T-helper 9 cell (primary cell): Measurements from ENCODE around the gene WBP1.
"Not testable (repeated sequence)": the region's sequence is repeated elsewhere in the genome, so short reads cannot be mapped to it uniquely, and the experiment has no call there.

Experiments used
- DNase-seq: peaks from one replicate; pipeline ENCODE4 v3.0.0-alpha.2; 2020

Gene WBP1

DNA sequence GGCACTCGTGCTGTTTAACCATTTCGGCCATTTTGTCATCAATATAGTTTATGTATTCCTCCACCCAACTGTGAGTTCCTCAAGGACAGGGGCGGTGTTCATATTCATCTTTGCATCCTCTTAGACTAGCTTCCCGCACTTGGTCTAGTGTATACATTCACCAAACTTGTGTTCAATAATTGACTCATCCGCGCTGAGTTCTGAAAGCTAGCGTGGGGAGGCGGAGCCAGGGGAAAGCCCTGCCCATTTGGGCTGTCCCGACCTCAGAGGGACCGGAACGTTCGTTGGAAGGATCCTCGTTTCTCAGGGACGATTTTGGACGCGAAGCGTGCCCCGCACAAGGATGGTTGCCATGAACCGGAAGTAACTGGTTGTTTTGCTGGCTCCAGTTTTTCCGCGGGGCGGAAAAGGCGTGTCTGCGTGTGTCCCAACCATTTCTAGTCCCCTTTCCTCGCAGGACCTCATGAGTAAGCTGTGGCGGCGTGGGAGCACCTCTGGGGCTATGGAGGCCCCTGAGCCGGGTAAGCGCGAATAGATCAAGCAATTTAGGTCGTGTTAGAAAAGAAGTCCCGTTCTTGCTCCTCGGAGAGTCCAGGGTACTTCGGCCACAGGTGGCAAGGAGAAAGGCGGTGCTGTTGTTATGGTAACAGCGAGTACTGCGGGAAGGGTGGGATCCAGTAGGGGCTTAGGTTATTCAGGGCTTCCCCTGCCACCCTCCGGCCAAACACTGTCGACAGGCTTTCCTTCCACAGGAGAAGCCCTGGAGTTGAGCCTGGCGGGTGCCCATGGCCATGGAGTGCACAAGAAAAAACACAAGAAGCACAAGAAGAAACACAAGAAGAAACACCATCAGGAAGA, 3.4 kb upstream of the WBP1 start, which contains the start of gene INO80B:
Gene INO80B (plus strand): TSS at position 434 of the 858 bp plus-strand sequence. CDS start 30 bp downstream, at position 464.
- peak; percentile 92 for DNase-seq

DNA sequence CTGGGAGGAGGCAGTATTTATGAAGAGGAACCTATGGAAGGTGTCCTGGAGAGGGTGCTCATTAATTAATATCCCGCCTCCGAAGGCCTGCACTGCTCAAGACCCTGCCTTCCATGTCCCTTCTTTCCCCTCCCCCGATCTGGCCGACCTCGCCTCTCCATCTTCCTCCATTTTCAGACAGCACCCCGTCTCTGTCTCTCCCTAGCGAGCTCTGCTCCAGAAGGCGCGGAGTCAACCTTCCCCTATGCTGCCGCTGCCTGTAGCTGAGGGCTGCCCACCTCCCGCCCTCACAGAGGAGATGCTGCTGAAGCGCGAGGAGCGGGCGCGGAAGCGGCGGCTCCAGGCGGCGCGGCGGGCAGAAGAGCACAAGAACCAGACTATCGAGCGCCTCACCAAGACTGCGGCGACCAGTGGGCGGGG, 1.1 kb upstream of the WBP1 start:
- DNase-seq = no peak

DNA sequence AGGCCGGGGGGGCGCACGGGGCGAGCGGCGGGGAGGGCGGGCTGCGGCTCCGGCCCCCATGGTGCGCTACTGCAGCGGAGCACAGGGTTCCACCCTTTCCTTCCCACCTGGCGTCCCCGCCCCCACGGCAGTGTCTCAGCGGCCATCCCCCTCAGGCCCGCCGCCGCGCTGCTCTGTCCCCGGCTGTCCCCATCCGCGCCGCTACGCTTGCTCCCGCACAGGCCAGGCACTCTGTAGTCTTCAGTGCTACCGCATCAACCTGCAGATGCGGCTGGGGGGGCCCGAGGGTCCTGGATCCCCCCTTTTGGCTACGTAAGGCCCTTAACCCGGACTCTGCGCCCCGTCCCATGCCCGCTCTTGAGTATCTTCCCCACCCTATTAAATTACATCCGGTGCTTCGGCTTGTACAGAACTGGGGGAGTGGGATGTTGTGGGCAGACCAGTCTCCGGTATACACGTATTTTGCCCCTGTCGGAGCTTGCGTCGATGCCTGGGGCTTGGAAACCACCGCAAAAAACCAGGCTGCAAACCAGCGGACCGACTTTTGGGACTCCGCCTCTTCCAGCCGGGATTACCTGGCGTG, 598 bp upstream of the WBP1 start:
- peak; percentile 72 for DNase-seq

DNA sequence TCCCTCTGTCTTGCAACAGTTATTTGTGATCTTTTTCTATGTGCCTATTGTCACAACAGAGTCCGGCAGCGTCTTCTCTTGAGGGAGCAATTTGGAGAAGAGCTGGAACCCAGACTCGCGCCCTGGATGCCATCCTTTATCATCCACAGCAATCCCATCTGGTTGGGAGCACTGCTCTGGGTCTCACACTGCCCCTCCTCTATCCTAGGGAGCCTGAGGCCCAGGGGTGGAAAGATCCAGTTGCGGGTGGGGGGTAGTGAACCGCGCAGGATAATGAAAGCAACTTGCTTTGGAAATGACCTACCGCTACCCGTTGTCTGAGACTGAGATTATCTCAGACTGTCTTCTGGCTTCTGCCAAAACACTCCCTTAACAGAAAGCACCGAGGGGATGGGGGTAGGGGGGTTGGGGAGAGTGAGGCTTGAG, 713 bp downstream of the WBP1 start:
- no peak for DNase-seq

DNA sequence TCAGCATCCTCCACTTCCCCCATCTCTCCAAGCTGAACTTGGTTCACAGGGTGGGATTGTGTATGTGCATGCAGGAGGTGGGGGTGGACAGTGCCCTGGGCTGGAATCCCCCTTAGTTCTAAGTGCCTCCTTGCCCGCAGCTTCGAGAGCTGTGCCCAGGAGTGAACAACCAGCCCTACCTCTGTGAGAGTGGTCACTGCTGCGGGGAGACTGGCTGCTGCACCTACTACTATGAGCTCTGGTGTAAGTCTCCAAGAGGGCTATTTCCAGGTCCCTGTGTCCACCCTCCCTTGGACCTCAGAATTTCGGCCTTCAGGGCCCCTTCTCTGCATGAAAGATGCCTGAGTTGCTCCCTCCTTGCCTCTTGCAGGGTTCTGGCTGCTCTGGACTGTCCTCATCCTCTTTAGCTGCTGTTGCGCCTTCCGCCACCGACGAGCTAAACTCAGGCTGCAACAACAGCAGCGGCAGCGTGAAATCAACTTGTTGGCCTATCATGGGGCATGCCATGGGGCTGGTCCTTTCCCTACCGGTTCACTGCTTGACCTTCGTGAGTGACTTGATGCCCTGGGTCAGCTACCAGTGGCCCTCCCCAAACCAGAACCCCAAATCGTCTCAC, 1.4 kb downstream of the WBP1 start:
- DNase-seq = not testable (repeated sequence)

DNA sequence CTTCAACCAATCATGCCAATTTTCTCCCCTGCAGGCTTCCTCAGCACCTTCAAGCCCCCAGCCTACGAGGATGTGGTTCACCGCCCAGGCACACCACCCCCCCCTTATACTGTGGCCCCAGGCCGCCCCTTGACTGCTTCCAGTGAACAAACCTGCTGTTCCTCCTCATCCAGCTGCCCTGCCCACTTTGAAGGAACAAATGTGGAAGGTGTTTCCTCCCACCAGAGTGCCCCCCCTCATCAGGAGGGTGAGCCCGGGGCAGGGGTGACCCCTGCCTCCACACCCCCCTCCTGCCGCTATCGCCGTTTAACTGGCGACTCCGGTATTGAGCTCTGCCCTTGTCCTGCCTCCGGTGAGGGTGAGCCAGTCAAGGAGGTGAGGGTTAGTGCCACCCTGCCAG, 1.9 kb downstream of the WBP1 start:
- not testable (repeated sequence) for DNase-seq

DNA sequence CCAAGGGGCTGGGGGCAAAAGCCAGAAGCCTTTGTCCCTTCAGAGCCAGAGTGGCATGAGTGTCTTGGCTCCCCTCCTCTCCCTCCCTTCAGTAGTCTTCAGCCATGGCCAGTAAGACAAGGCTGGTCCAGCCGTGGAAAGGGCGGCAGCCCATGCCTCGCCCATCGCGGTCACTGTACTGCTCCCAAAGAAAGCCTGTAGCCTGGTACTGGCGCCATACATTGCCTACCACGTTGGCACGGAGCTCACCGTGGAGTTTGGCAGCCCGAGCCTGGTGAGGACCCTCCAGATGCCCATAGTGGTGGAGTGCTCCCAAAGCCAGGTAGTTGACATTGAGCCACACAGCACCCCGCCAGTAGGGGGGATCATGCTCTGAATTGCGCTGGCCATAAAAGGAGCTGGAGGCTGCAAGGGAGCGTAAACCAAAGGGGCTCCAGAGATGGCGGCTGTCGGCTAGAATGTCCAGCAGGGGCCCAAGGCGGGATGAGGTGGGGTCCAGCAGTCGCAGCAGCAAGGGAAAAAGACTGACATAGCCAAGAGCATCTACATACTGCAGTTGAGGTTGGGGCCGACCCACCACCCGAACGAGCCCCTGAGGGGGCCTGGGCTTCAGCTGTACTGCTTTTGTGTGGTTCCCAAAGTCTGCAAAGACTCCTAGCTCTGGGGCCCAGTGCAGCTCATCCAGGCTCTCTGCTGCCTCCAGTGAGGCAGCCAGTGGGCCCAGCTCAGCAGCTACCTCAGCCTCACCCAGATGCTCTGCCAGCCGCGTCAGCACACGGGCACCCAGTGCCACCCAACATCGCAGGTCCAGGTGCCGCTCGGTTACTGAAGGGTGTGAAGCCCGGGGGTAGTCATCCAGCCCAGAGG, 3.2 kb downstream of the WBP1 start:
- no peak for DNase-seq

DNA sequence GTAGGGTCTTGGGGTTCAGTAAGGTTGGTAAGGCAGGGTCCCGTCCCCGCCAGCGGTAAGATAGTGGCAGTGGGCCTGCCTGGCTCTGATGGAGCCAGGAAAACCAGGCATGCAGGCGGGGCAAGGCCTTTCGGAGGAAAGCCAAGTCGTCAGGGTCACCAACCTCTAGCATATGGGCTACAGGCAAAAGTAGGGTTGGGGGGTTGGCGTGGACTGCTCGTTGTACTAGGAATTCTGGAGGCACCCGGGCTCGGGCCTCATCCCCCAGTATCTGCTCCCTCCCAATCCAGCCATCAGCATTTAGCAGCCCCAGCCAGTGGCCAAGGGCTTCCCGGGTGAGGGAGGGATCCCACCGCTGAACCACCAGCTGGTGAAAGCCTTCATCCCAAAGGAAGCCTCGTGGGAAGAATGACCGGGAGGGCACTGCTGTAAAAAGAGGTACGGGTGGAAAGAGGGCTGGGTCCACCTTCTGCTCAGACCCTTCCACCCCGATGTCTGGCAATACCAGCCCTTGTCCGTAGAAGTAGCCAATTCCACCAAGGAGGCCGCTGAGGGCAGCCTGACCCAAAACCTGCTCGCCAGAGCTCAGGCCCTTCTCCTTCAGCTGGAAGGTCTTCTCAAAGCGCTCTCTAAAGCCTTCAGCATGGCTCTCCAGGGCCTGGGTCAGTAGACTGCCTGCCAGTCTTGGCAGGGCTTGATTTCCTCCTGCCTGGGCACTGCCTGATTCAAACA, 4.0 kb downstream of the WBP1 start:
- DNase-seq = no peak

DNA sequence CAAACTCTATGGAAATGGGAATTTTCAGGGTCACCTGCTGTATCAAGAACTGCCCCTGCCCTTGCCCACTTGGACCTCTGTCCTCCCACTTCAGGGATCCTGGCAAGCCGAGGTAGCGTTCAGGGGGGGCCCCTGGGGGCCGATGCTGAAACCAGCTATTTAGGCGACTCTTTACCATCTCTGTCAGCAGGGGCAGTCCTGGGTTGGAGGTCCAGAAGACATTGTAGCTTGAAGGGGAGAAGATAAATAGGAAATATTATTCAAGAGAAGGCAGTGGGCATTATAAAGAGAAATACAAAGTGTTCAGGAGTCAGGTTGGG, 4.5 kb downstream of the WBP1 start:
- DNase-seq = no peak

DNA sequence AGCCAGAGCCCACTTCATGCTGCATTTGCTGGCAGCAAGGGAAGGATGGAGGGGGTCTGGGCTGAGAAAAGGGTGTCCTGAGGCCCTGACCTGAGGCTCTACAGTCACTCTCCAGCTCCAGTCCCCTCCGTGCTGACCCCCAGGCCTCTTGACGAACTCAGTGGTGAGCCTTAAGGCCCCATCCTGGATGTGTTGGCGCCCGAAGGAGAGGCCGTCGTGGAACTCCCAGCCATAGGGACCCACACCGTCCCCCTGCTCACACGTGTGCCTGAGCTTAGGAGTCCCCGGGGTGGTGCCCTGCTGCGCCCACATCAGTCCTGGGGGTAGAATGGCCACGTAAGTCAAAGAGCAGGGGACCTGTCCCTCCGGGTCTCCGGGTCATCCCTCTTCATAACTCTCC, 6.2 kb downstream of the WBP1 start:
- no peak for DNase-seq

DNA sequence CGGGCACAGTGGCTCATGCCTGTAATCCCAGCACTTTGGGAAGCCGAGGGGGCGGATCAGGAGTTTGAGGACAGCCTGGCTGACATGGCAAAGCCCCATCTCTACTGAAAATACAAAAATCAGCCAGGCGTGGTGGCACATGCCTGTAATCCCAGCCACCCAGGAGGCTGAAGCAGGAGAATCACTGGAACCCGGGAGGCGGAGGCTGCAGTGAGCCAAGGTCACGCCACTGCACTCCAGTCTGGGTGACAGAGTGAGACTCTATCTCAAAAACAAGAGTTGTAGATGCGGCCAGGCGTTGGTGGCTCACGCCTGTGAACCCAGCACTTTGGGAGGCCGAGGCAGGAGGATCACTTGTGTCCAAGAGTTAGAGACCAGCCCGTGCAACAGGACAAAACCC, 12.5 kb downstream of the WBP1 start:
- DNase-seq = not testable (repeated sequence)

DNA sequence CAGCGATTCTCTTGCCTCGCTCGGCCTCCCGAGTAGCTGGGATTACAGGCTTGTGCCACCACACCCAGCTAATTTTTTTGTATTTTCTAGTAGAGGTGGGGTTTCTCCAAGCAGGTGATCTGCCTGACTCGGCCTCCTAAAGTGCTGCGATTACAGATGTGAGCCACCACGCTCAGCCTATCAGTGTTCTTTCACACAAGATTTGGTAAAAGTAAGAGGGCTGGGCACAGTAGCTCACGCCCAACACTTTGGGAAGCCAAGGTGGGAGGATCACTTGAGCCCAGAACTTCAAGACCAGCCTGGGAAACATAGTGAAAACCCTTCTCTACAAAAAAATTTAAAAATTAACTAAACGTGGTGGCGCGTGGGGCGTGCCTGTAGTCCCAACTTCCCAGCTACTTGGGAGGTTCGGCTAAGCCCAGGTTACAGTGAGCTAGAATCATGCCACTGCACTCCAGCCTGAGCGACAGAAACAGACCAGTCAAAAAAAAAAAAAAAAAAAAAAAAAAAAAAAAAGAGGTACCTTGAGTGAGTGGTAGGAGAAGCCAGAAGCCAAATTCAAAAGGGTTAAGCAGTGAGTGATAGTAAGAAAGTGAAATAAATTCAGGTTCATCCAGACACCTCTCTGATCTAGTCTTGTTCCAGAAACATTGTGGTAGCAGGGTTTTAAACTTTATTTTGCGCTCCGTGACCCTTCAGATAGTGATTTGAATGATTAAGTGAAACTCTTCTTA, 13.3 kb downstream of the WBP1 start:
- no peak for DNase-seq

DNA sequence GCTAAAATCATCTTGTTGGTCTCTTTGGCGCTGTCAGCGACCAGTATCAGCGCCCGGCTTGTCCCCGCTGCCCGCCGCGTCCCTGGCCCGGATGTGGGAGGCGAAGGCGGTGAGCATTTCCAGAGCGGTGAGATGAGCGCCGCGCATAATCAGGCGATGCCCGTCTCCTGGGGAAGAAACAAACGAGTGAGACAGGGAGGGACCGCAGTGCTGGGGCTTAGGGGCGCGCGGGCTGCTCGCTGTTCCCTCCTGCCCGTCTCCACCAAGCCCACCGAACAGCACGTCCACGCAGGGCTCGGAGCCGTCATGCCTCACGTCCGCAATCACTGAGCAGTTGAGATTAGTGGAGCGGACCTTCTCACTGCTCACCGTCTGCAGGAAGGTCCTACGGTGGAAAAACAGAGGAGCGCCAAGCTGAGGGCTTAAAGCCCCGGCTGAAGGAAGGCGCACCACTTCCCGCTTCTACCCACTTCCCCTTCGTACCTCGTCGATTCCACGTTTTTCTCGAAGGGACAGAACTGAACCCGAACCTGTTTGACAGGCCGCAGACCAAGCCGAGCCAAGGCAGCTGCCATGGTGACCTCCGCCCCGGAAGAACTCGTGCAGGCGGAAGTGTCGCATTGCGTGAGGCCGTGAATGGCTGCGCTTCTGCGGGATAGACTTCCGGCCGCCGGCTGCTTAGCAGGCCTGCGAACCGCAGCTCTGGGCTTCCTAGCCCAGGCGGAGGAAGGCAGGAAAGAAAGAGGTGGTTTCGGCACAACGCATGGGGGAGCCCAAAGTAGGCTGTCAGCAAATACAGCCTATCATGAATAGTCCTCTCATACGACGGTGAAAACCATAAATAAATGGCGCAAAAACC, 14.1 kb downstream of the WBP1 start, which contains the start of gene MRPL53:
Gene MRPL53 (minus strand): TSS at position 595 of the 859 bp plus-strand sequence. CDS start 20 bp downstream, at position 575.
- DNase-seq = peak; percentile 99

DNA sequence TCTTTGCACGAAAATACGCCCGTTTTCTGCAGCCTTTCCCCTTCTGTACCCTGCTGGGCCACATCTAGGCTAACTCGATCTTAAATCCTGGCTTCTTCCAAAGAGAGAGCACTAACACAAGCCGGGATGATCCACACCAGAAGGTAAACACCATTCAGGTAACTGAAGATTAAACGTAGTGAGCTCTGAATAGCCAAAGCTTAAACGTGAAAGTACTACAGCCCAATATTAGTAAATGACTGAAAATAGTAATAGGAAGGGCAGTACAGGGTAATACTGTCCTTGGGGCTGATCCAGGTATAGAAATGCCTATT, 14.7 kb downstream of the WBP1 start:
- DNase-seq = no peak

DNA sequence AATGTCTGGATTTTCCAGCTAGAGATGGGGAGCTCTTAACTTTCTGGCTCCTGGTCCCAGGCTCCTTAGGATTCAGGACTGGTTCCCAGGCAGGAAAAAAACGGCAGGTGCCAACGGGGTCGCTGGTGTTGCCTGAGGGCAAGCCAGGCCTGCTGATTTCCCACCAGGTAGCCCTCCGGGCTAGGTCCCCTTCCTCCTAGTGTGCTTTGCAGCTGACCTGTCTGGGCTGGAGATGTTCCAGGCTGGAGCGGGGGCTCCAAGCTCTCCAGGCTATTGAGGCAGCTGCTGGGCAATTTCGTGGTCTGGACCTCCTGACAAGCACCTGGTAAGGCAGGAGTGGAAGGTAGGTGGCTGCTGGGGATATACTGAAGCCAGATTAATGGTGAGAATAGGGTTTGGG, 16.2 kb downstream of the WBP1 start:
- no peak for DNase-seq

DNA sequence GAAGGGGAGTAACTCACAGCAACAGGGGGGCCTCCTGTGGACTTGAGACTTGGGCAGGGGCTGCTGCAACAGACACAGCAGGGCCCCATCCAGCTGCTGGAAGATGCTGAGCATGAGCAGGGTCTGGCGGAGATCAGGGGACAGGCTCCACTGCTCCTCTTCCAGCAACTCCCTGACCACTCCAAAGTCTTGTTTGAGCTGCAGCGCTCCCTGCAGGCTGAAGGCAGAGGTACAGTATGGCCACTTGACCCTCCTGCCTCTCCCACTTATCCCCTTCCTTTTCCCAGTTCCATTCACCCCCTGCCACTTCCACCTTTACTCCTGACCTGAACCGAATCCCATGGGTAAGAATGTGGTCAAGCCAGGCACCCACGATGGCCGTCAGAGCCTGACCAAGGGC, 16.7 kb downstream of the WBP1 start:
- no peak for DNase-seq

DNA sequence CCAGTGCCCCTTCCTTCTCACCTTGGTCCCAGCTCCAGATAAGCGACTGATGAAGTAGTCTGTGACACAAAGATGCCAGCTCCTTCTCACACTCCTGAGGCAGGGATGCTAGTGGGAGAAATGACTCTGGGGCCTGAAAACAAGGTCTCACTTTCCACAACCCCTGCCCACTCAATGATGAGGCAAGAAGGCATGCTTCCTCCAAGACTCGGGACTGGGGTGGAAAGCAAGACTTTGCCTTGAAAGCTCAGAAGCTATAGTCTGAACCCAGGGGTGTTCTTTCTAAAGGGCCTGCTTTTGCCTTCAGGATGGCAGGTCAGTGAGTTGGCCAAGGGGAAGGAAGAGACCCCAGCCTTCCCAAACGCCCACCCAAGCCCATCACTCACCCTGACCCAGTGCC, 23.2 kb downstream of the WBP1 start:
- DNase-seq = no peak

DNA sequence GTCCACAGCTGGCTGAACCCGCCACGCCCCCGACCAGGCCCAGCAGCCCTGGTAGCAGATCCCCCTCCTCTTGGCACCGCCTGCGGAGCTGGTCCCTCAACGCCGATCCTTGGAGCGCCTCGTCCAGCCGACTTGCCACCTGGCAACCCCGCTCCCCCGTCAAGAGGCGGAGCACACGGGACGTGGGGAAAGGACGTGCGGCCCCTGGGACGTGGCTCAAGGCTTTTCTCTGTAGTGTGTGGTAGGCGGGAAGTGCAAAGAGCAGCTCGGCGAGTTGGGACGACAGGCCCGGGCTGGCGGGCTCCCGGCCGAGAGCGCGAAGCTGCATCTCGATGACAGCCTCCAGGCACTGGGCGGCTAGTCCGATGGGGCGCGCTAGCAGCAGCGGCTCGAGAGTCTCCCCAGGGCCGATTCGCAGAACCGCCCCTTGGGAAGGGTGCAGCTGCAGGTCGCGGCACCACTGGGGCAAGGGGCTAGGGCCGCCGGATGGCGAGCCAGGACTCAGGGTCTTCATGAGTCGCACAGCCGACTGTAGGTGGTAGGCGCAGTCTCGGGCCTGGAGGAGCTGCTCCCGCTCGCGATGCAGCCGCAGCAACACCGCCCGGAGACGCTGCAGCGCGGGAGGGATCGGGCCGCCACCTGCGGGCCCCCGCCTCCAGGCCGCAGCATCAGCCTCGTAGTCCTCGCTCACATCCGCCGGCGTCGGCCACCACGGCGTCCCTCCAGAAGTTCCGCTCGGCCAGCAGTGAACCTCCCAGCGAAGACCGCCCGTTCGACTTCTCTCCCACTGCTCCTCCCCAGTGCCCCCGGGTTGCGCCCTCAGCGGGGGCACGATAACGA, 23.9 kb downstream of the WBP1 start:
- DNase-seq = no peak

DNA sequence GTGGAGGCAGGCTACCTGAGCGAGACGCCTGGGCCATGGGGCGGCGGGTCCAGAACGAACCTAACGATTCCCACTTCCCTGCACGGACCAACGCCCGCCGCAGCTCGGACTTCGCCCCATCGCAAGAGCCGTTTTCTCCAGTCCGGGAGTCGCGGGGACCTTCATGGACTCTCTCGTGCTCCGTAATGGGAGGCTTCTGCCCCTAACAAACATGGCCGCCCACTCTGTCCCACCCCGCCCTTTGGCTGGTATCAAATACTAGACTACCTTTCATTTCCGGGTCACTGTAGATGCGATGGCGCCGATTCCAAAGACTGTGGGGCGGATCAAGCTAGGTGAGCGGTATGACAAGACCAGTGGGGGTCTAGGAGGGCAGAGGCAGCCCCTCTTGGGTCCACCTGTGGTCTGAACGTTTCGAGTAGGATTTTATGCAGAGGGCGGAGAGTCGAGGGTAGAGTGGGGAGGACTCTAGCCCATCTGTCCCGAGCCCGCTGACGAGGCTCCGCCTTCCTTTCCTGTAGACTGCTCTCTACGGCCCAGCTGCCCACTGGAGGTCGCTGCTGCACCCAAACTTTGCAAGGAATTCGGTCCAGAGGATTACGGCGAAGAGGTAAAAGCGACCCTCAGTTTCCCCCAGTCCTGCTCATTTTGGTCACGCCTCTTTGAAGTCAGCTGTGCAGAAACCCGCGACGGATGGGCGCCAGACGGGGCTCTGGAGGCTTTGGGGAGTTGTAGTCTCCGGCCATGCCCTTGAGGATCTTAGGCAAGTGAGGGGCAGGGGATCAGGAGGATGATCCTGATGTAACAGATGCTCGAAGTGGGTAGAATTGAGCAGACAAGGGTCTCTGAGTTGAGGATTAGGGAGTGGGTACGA, 24.8 kb downstream of the WBP1 start, which contains the start of the genes CCDC142 and TTC31:
Gene CCDC142 (minus strand): TSS at position 198 of the 874 bp plus-strand sequence. CDS start 161 bp downstream, at position 37.
Gene TTC31 (plus strand): TSS at position 281 of the 874 bp plus-strand sequence. CDS start 15 bp downstream, at position 296.
- DNase-seq = peak; percentile 85
